A172 (cell line): Measurements from ENCODE around the gene CIBAR2. TPM values are rescaled to one million over a fixed set of nuclear protein-coding genes. Genes with fewer than 3 reads are reported as not detected.

Experiments
- DNase-seq: peaks from one replicate; pipeline ENCODE4 v3.0.0-alpha.2; 2015; ENCODE audit warnings: low spot score
- total RNA-seq: library from RNA; depleted of rRNA; stranded (reverse); fragments of >200 nt; shearing (Covaris generic); gene quantifications from 2 replicates; pipeline ENCODE4 v1.2.3, GENCODE V29; 2014

CIBAR2 gene
- total RNA-seq, 1 experiment from 2014 or later = not detected

GRCh38 chr16:85103114-85104079 is 8.9 kb downstream of the CIBAR2 start:
- DNase-seq = no peak

GRCh38 chr16:85101956-85102630 is 10.2 kb downstream of the CIBAR2 start:
- DNase-seq = no peak

GRCh38 chr16:85100265-85100664 is 12.0 kb downstream of the CIBAR2 start:
- no peak for DNase-seq

- no peak for DNase-seq
Measured at GRCh38 chr16:85098565-85098964, 13.7 kb downstream of the CIBAR2 start.

- DNase-seq = no peak
Measured at GRCh38 chr16:85096921-85097320, 15.4 kb downstream of the CIBAR2 start.

- DNase-seq = no peak
Measured at GRCh38 chr16:85094812-85095211, 17.5 kb downstream of the CIBAR2 start.

GRCh38 chr16:85094176-85094805 is 18.0 kb downstream of the CIBAR2 start:
- no peak for DNase-seq

- DNase-seq = no peak
Measured at GRCh38 chr16:85093705-85094104, 18.6 kb downstream of the CIBAR2 start.

- no peak for DNase-seq
Measured at GRCh38 chr16:85092851-85093250, 19.4 kb downstream of the CIBAR2 start.

GRCh38 chr16:85092309-85092708 is 20.0 kb downstream of the CIBAR2 start:
- no peak for DNase-seq

GRCh38 chr16:85091522-85091910 is 20.8 kb downstream of the CIBAR2 start:
- no peak for DNase-seq

- no peak for DNase-seq
Measured at GRCh38 chr16:85090873-85091521, 21.3 kb downstream of the CIBAR2 start.

- no peak for DNase-seq
Measured at GRCh38 chr16:85090181-85090580, 22.1 kb downstream of the CIBAR2 start.

GRCh38 chr16:85089525-85089924 is 22.7 kb downstream of the CIBAR2 start:
- DNase-seq = no peak

- no peak for DNase-seq
Measured at GRCh38 chr16:85088570-85089199, 23.6 kb downstream of the CIBAR2 start.

GRCh38 chr16:85087899-85088569 is 24.2 kb downstream of the CIBAR2 start:
- no peak for DNase-seq

- peak; percentile 80 for DNase-seq
Measured at GRCh38 chr16:85086347-85087291, 25.7 kb downstream of the CIBAR2 start.

- no peak for DNase-seq
Measured at GRCh38 chr16:85085721-85086120, 26.6 kb downstream of the CIBAR2 start.

- DNase-seq = no peak
Measured at GRCh38 chr16:85084841-85085510, 27.3 kb downstream of the CIBAR2 start.
